Measurements from ENCODE around the gene ZNF169.

DNA sequence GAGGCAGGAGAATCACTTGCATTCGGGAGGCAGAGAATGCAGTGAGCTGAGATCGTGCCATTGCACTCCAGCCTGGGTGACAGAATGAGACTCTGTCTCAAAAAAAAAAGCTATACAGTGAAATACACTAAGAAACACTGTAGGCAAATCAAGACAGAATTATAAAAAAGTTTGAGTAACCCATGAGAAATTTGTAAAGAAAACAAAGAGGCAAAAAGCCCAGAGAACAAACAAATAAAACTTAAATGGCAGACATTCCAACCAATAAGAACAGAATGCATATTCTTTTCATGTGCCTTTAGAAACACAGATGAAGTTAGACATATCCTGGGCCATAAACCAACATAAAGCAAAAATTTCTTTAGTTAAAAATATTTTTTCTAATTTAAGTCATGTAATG is 30.6 kb downstream of the ZNF169 start:
- TF ChIP-seq, protein P1, sequence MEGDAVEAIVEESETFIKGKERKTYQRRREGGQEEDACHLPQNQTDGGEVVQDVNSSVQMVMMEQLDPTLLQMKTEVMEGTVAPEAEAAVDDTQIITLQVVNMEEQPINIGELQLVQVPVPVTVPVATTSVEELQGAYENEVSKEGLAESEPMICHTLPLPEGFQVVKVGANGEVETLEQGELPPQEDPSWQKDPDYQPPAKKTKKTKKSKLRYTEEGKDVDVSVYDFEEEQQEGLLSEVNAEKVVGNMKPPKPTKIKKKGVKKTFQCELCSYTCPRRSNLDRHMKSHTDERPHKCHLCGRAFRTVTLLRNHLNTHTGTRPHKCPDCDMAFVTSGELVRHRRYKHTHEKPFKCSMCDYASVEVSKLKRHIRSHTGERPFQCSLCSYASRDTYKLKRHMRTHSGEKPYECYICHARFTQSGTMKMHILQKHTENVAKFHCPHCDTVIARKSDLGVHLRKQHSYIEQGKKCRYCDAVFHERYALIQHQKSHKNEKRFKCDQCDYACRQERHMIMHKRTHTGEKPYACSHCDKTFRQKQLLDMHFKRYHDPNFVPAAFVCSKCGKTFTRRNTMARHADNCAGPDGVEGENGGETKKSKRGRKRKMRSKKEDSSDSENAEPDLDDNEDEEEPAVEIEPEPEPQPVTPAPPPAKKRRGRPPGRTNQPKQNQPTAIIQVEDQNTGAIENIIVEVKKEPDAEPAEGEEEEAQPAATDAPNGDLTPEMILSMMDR (IDR thresholded peaks at IDR 0.05; ENCODE audit: borderline replicate concordance, extremely low read depth, low read length, poor library complexity, severe bottlenecking) = no peak
- TF ChIP-seq EZH2 (IDR thresholded peaks at IDR 0.05; ENCODE audit: borderline replicate concordance, low read depth, low read length, severe bottlenecking) = no peak

Measured in DND-41 (cell line).